Duodenal mucosa (tissue), 2 donors: ENCODE measurements around the gene NEU4.

ENCODE experiments used
- H3K27ac ChIP-seq: one replicate; pipeline ENCODE4 v1.7.0; 2013; ENCODE audit warnings: low read depth, low read length
- H3K27me3 ChIP-seq, 2 donors: one replicate each; pipeline ENCODE4 v1.7.0; 2013; ENCODE audit warnings: low read length in 2 of 2, control low read depth in 1 of 2; ENCODE audit not compliant: insufficient read depth in 2 of 2, control insufficient read depth in 1 of 2
- H3K36me3 ChIP-seq, 2 donors: one replicate each; pipeline ENCODE4 v1.7.0; 2013; ENCODE audit warnings: low read length in 2 of 2, control low read depth in 1 of 2; ENCODE audit not compliant: insufficient read depth in 2 of 2, control insufficient read depth in 1 of 2
- H3K4me1 ChIP-seq, 2 donors: one replicate each; pipeline ENCODE4 v1.7.0; 2013; ENCODE audit warnings: low read length in 2 of 2, control low read depth in 1 of 2; ENCODE audit not compliant: insufficient read depth in 2 of 2, control insufficient read depth in 1 of 2
- H3K4me3 ChIP-seq, 2 donors: one replicate each; pipeline ENCODE4 v1.7.0; 2013; ENCODE audit warnings: low read length in 2 of 2, low read depth in 1 of 2
- H3K9ac ChIP-seq, 2 donors: one replicate each; pipeline ENCODE4 v1.7.0; 2013; ENCODE audit warnings: low read length in 2 of 2, low read depth in 1 of 2
- H3K9me3 ChIP-seq, 2 donors: one replicate each; pipeline ENCODE4 v1.7.0; 2013; ENCODE audit warnings: low read length in 2 of 2, control low read depth in 1 of 2; ENCODE audit not compliant: control insufficient read depth in 1 of 2

Gene NEU4

DNA sequence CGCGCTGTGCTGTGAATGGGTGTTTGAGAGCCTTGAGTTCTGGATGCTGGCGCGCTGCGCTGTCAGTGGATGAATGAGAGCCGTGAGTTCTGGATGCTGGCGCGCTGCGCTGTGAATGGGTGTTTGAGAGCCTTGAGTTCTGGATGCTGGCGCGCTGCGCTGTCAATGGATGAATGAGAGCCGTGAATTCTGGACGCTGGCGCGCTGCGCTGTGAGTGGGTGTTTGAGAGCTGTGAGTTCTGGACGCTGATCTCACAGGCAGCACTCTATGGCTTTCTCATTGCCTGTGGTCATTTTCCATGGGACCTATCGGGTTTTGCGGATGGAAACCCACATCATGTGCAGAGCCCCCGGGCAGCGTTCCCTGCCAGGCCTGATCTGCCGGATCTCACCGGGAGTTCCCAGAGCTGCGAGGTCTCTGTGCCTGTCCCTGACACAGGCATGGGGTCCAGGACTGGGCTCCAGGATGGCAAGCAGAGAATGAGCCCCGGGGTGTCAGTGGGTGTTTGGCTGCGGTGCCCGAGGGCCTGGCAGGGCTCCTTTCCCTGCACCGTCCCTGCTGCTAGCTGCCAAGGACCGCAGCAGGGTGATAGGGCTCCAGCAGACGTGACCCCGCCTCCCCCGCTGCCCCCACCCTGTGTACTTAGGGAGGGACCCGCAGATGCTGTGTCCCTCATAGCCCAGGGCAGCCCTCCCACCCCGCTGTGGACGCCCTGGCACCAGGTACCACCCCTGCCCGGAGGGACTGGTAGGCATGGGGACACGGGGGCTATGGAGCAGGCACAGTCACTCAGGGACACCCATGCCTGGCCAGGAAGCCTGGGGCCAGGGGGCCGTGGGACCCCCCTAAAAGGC is 40.0 kb downstream of the NEU4 start:
- no peak overlapping the region for H3K9ac ChIP-seq
- H3K4me3 ChIP-seq, result no peak overlapping the region
- H3K4me1 ChIP-seq, result peaks cover 6 to 9% of the 10 kb centered on the region in 2 donors
- no peaks in the 10 kb centered on the region for H3K27me3 ChIP-seq
- H3K27ac ChIP-seq, result no peak overlapping the region
- H3K9me3 ChIP-seq, result no peaks in the 10 kb centered on the region
- no peaks in the 10 kb centered on the region for H3K36me3 ChIP-seq

GRCh38 chr2:241849616-241850543 is 40.9 kb downstream of the NEU4 start:
- Histone ChIP-seq H3K4me1 (peaks cover 1 to 5% of the 10 kb centered on the region in 2 donors), H3K9me3 (no peaks in the 10 kb centered on the region), H3K36me3 (no peaks in the 10 kb centered on the region), H3K27ac (no peak overlapping the region), H3K9ac (no peak overlapping the region), H3K4me3 (no peak overlapping the region), H3K27me3 (no peaks in the 10 kb centered on the region)

GRCh38 chr2:241850544-241851324 is 41.7 kb downstream of the NEU4 start:
- no peaks in the 10 kb centered on the region for H3K27me3 ChIP-seq
- no peaks in the 10 kb centered on the region for H3K4me1 ChIP-seq
- H3K9ac ChIP-seq, result no peak overlapping the region
- no peak overlapping the region for H3K4me3 ChIP-seq
- H3K27ac ChIP-seq, result no peak overlapping the region
- H3K36me3 ChIP-seq, result no peaks in the 10 kb centered on the region
- H3K9me3 ChIP-seq, result no peaks in the 10 kb centered on the region

DNA sequence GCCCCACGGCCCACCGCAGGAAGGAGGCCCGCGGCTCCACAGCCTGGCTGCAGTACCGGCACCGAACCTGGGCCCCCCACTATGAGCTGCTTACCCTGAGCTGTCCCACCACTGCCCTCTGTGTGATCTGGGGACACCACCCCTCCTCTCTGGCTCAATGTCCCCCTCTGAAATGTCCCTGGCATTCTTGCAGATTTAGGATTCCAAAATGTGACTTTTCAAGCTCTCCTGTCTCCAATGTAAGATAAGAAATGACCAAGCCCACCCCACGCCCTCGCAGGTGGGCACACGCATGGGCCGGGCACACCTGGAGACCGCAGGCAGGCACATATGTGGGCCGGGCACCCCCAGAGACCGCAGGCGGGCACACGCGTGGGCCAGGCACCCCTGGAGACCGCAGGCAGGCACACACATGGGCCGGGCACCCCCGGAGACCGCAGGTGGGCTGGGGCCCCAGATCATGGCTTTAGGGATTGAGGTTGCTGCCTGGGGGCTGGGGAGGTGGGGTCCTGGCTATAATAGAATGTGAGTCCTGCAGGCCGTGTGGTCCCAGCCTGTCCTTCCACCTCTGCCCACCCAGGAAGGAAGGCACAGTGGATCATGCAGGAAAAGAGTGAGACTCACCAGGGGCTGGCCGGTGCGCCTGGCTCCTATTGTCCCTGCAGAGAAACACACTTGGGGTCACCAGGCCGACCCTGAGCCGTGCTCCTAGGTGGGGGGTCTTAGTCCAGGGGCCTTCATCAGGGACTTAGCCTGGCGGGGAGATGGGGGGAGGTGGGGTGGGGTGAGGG is 42.5 kb downstream of the NEU4 start:
- Histone ChIP-seq H3K4me3 (no peak overlapping the region), H3K9ac (no peak overlapping the region), H3K27me3 (no peaks in the 10 kb centered on the region), H3K27ac (no peak overlapping the region), H3K4me1 (no peaks in the 10 kb centered on the region), H3K36me3 (no peaks in the 10 kb centered on the region), H3K9me3 (no peaks in the 10 kb centered on the region)

DNA sequence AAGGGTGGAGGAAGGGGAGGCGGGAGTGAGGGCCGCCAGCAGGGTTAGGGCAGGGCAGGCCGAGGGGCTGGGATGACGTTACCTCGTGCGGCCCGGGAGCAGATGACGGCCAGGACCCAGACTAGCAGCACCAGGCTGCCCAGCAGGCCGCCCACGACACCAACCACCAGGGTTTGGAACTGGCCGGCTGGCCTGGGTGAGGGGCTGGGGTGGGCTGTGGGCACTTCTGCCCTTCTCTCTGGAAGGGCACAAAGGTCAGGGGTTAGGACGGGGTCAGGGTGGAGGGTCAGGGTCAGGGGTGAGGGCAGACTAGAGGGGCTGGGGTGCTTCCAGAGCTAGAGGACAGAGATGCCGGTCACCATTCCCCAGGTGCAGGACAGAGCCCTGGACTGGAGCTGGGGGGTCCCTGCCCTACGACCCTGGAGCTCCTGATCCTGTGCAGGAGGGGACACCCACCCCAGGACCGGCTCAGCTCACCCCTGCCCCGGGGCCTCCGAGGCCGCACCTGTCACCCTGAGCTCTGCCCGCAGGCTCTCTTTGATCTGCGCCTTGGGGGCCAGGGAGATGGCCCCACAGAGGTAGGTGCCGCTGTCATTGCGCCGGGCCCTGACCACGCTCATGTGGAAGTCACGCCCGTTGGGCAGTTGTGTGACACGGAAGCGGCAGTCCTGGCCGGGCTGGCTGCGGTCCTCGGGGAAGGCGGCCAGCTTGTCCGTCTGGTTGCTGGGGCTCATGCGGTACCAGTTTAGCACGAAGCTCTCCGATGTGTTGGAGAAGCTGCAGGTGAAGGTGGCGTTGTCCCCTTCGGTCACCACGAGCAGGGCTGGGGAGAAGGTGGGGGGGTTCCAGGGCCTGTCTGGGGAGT is 43.4 kb downstream of the NEU4 start:
- Histone ChIP-seq H3K9ac (no peak overlapping the region), H3K36me3 (no peaks in the 10 kb centered on the region), H3K4me1 (no peaks in the 10 kb centered on the region), H3K27me3 (no peaks in the 10 kb centered on the region), H3K27ac (no peak overlapping the region), H3K9me3 (no peaks in the 10 kb centered on the region), H3K4me3 (no peak overlapping the region)

DNA sequence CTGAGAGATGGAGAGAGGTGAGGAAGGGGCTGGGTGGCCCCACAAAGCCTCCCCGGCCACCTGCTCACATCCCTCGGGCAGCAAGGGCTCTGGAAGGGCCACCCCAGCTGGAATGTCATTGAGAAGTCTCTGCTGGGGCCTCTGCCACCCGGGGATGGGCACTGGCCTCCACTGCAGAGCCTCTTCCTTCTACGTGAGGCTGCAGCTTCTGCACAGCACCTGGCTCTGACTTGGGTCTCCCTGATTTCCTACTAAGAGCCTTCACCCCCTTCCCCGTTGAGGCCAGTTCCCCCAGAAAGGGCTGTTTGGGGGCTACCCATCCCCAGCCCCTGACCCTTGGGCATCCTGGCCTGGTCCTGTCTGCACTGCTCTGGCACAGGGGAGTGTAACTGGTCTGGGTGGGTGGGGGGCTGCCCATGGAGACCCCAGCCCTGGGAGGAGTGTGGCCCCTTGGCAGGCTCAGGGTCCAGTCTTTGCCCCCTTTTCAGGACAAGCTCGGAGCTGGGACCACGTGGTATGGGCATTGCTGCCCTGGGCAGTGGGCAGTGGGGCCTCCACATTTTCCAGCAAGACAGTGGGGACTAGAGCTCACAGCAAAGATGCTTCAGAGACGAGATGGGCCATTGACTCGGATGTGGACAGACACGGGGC is 44.1 kb downstream of the NEU4 start:
- no peak overlapping the region for H3K9ac ChIP-seq
- H3K4me3 ChIP-seq, result no peak overlapping the region
- no peaks in the 10 kb centered on the region for H3K9me3 ChIP-seq
- H3K4me1 ChIP-seq, result no peaks in the 10 kb centered on the region
- H3K36me3 ChIP-seq, result no peaks in the 10 kb centered on the region
- H3K27me3 ChIP-seq, result no peaks in the 10 kb centered on the region
- no peak overlapping the region for H3K27ac ChIP-seq

DNA sequence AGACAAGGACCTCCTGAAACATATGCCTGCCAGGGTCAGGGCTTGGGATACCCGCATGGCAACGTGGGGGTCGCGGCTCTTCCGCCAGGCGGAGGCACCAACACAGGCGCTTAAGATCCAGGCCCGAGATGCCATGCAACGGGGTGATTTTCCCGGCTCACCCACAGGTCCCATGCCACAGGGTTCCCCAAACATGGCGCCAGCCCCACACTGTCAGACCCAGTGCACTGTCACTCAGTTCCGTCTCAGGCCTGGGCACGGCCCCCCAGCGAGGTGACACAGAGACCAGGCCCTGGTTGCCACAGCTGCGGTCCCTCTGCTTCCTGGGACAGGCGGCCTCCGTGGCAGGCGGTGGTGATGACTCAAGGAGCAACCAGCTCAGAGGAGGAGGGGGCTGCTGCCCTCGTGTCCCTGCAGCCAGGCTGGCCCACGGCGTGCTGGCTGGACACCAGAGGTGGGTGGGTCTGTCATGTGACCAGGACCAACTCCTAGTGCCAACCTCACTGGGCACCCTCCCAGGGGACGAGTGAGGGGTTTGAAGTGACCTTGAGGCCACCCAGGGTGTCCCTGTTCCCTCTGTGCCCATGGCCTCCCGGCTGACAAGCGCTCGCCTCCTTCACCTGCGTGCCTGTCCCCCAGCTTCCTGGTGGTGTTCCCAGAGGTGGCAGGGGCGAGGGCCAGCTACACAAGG is 44.8 kb downstream of the NEU4 start:
- Histone ChIP-seq H3K27ac (no peak overlapping the region), H3K36me3 (no peaks in the 10 kb centered on the region), H3K4me1 (no peaks in the 10 kb centered on the region), H3K4me3 (no peak overlapping the region), H3K9me3 (no peaks in the 10 kb centered on the region), H3K9ac (no peak overlapping the region), H3K27me3 (no peaks in the 10 kb centered on the region)

GRCh38 chr2:241854342-241855244 is 45.6 kb downstream of the NEU4 start:
- Histone ChIP-seq H3K27ac (no peak overlapping the region), H3K36me3 (no peaks in the 10 kb centered on the region), H3K27me3 (no peaks in the 10 kb centered on the region), H3K4me1 (peaks cover 0 to 6% of the 10 kb centered on the region in 2 donors), H3K9ac (no peak overlapping the region), H3K4me3 (no peak overlapping the region), H3K9me3 (no peaks in the 10 kb centered on the region)
